PFSK-1 (cell line): ENCODE data around the gene LYSMD3.

Experiments used
- POLR2AphosphoS5 ChIP-seq: IDR thresholded peaks from 2 replicates; pipeline ENCODE4 v1.6.1; 2012; ENCODE audit warnings: low read depth, mild to moderate bottlenecking, control low read depth, low read length, moderate library complexity
- SIN3A ChIP-seq: IDR thresholded peaks from 2 replicates; pipeline ENCODE4 v1.6.1; 2012; ENCODE audit warnings: mild to moderate bottlenecking, low read length, moderate library complexity, borderline replicate concordance; ENCODE audit not compliant: insufficient read depth

DNA sequence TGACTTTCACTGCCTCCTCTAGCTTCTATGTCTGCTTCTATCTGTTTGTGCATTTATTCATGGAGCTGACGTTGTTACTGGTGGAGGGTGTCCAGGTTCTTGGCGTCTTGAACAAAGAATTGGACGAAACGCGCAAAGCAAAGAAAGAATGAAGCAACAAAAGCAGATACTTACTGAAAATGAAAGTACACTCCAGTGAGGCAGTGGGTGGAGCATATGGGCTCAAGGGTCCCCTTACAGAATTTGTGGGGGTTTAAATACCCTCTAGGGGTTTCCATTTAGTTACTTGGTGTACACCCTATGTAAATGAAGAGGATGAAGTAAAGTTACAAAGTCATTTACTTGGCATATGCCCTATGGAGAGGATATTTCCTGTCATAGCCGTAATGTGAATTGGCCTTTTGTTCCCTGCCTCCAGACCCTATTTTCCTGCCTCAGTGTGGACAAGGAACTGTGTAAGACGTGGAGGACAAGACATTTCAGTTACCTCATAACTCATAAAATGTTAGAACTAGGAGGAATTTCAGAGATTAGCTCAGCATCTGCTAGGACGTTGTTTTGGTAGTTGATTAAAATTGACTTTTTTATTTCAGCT, 51.7 kb downstream of the LYSMD3 start:
- no peak for TF ChIP-seq POLR2AphosphoS5
- TF ChIP-seq SIN3A, result no peak
